T-helper 2 cell treated with Interferon-gamma antibody and Interleukin-4, amounts not matched to agents 100 ng/mL and 5 ng/mL, for 36 hours (primary cell): ENCODE data around the gene ANGPTL4. TPM values are rescaled to one million over a fixed set of nuclear protein-coding genes. Genes with fewer than 3 reads are reported as not detected.

Experiments
- intact Hi-C: fragments of 100-400 bp; cut with micrococcal nuclease; formaldehyde crosslinking; loops from one replicate; pipeline ENCODE4 v1.15.1; 2023
- total RNA-seq: library from RNA; stranded (reverse); gene quantifications from 2 replicates; pipeline ENCODE4 v1.2.3, GENCODE V29; 2022

The ANGPTL4 gene
- total RNA-seq, 1 donor from 2014 or later, result 0.36 TPM

- intact Hi-C loops, result no loop called here
Observed at GRCh38 chr19:8387688-8388611, 24.0 kb downstream of the ANGPTL4 start.

DNA sequence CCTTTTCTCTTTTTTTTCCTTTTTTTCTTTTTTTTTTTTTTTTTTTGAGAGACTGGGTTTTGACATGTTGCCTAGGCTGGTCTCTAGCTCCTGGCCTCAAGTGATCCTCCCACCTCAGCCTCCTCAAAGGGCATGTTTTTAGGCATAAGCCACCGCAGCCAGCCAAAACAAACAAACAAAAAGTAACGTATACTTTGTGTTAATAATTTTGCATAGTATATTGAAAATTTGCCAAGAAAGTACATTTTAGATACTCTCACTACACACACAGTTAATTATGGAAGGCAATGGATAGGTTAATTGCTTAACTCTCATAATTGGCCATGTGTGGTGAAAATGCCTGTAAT, 24.6 kb downstream of the ANGPTL4 start:
- intact Hi-C loops, result no loop called here

DNA sequence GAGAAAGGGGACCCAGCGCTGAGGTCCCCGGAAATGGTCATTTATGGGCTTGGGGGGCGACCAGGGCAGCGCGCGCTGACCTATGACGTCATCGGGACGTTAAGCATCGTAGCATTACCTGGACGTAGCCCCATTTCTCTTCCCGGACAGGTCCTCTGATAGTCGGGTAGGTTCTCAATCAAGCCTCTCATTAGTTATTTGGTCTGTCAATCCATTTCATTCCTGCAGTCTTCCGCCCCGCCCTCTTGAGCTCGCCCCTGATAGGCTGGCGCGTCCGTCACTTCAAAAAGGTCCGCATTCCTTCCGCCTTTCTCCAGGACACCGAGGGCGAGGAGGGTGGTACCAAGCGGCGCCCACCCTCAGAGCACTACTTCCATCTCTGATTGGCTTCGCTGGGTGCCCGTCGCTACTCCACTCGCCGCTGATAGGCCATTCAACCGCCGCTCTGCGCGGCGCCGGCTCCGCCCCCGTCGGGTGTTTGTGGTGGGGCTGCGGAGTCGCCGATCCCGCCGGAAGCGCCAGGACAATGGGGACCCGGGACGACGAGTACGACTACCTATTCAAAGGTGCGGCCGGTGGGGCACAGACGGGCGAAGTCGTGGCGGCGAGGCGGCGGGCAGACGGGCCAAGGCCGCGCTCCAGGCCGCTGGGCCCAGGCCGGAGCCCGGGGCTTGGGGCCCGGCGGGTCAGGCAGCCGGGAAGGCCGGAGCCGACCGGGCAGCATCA, 26.1 kb downstream of the ANGPTL4 start, which contains the start of gene RAB11B:
Gene RAB11B, plus strand, starts transcription at position 470 of the 726 bp plus-strand sequence. Its CDS starts 57 bp downstream, at position 527.
- intact Hi-C loops, result loop anchor here (1.0 to 10.0 kb wide), 8 partner anchors 23 to 465 kb away; partner anchors contain the start of genes ANGPTL4, CTXN1, HNRNPM and KANK3

GRCh38 chr19:8390617-8390981, 26.6 kb downstream of the ANGPTL4 start:
- intact Hi-C loops, result loop anchor here (1.0 to 10.0 kb wide), 8 partner anchors 23 to 466 kb away; partner anchors contain the start of genes ANGPTL4, CTXN1, HNRNPM and KANK3

DNA sequence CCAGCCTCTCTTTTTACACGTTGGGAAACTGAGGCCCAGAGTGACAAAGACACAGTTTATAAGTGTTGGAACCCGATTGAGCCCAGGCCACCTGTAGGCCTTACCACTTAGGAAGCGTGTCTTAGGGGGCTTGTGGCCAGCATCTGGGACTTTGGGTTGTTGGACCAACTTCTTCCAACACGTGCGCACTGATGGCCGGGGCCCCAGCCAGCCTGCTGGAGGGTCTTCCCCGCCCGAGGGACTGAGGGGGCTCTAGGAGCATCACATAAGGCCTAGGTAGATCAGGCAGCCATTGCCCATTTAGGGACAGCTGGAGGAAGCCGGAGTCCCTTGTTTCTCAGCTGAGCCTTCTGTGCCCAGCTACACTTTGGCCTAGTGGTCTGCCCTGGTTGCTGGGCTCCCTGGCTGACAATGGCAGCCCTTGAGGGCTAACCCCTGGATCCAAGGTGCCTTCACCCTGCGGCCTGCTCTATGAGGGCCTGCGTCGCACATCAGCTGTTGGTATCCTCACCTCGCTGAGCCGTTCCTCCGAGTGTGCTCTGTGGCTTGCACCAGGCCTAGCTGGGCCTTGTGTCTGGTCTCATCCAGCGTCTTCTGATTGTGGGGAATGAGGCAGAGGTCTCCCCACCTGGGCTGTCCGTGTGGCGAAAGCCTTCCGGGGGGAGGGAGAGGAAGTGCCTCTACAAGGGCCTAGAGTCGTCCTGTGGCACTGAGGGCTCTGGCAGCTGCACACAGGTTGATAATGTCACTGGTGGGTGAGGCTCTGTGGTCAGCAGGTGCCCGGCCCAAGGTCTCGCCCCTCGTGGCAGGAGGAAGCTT, 27.5 kb downstream of the ANGPTL4 start:
- intact Hi-C loops, result loop anchor here (2.0 to 10.0 kb wide), 3 partner anchors 123 to 467 kb away; partner anchors contain the start of genes CTXN1, SNAPC2, TIMM44 and ZNF414

- intact Hi-C loops, result loop anchor here (10.0 kb wide), 1 partner anchor 467 kb away; the partner anchor contains the start of genes CTXN1 and SNAPC2
Observed at GRCh38 chr19:8392017-8392591, 28.1 kb downstream of the ANGPTL4 start.

GRCh38 chr19:8393192-8393870, 29.4 kb downstream of the ANGPTL4 start:
- intact Hi-C loops, result loop anchor here (10.0 kb wide), 1 partner anchor 469 kb away; the partner anchor contains the start of genes CTXN1 and SNAPC2

DNA sequence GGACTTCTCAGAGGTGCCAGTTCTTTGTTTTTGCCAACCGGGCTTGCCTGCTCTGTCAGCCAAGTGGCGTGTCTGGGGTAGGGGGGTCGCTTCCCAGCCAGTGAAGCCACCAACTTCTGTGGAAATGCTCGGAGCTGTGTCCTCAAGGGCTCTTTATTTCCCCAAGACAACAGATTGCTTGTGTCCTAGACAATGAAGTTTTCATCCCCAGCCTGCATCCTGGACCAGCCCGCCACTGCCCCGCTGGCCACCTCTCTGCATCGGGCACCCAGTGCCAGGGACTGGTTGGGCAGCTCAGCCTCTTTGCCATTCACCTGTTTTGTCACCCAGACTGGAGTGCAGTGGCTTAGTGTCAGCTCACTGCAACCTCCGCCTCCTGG, 29.9 kb downstream of the ANGPTL4 start:
- intact Hi-C loops, result loop anchor here (10.0 kb wide), 1 partner anchor 469 kb away; the partner anchor contains the start of genes CTXN1 and SNAPC2

GRCh38 chr19:8395621-8396082, 31.7 kb downstream of the ANGPTL4 start:
- intact Hi-C loops, result loop anchor here (1.0 to 10.0 kb wide), 2 partner anchors 41 to 471 kb away; partner anchors contain the start of genes CTXN1 and SNAPC2

DNA sequence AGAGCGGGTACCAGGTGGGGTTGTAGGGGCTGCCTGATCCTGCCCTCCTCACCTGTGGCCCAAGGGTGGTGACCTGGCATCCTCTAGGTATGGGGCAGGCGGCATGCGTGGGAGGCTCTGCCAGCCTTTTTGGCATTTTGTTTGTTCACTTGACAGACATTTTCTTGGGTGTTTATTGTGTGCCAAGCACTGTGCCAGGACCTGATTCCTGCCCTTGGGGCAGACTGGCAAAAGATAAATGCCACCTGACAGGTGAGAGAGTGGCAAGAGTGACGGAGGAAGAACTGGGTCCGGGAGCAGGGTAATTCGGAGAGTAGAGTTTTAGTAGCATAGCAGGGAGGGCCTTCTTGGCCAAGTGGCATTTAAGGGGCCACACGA, 32.2 kb downstream of the ANGPTL4 start:
- intact Hi-C loops, result loop anchor here (1.0 to 10.0 kb wide), 2 partner anchors 42 to 471 kb away; partner anchors contain the start of genes CTXN1 and SNAPC2

DNA sequence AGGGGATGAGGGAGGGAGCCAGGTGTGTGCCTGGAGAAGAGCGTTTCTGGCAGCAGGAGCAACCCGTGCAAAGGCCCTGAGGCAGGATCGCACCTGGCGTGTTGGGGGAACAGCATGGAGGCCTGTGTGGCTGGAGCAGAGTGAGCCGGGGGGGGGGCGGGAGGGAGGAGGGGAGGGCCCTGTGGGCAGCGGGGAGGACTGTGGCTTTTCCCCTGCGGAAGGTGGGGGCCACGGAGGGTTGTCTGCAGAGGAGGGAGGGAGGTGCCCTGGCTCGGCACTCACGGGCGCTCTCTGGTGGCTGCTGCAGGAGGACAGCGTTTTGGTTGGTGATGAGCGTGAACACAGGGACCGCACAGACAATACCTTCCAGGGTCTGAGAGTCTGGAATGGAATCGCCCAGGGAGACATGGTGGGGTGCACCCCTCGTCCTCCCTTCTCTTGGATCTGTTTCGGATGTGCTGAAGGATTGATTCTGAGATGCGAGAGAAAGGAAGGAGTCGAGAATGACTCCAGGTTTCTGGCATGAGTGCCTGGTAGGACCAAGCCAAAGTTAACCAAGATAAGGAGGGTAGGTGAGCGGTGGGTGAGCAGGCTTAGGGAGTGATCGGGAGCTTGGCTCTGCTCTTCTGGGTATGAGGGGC, 32.7 kb downstream of the ANGPTL4 start:
- intact Hi-C loops, result loop anchor here (1.0 to 10.0 kb wide), 2 partner anchors 42 to 472 kb away; partner anchors contain the start of genes CTXN1 and SNAPC2

GRCh38 chr19:8397271-8397670, 33.3 kb downstream of the ANGPTL4 start:
- intact Hi-C loops, result loop anchor here (10.0 kb wide), 1 partner anchor 472 kb away; the partner anchor contains the start of genes CTXN1 and SNAPC2

DNA sequence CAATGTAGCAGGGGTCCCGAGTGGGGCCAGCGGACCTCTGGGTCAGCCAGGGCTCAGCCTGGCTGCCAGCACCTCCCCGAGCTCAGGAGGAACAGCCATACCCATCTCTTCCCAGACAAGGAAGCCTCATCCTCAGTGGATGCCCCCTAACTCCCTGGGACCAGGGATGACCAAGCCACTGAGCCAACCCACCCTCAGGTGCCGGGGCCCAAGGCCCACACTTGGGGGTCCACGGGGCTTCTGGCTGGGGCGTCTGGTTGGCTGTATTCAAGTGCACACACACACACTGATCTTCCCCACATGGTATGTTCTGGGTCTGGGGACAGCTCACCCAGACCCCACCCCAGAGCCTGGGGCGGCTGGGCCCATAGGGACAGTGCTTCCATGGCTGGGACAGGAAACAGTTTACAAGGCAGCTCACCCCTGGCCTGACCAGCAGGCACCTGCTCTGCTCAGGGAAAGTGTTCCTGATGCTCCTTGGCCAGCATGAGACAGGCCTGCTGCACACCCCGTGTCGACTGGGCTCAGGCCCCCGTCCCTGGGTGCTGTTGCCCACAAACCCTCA, 33.9 kb downstream of the ANGPTL4 start:
- intact Hi-C loops, result loop anchor here (10.0 kb wide), 1 partner anchor 473 kb away; the partner anchor contains the start of genes CTXN1 and SNAPC2

GRCh38 chr19:8398311-8398771, 34.4 kb downstream of the ANGPTL4 start:
- intact Hi-C loops, result loop anchor here (10.0 kb wide), 1 partner anchor 474 kb away; the partner anchor contains the start of genes CTXN1 and SNAPC2

GRCh38 chr19:8399681-8400188, 35.8 kb downstream of the ANGPTL4 start:
- intact Hi-C loops, result loop anchor here (10.0 kb wide), 1 partner anchor 475 kb away; the partner anchor contains the start of genes CTXN1 and SNAPC2

- intact Hi-C loops, result no loop called here
Observed at GRCh38 chr19:8401981-8402411, 38.0 kb downstream of the ANGPTL4 start.

DNA sequence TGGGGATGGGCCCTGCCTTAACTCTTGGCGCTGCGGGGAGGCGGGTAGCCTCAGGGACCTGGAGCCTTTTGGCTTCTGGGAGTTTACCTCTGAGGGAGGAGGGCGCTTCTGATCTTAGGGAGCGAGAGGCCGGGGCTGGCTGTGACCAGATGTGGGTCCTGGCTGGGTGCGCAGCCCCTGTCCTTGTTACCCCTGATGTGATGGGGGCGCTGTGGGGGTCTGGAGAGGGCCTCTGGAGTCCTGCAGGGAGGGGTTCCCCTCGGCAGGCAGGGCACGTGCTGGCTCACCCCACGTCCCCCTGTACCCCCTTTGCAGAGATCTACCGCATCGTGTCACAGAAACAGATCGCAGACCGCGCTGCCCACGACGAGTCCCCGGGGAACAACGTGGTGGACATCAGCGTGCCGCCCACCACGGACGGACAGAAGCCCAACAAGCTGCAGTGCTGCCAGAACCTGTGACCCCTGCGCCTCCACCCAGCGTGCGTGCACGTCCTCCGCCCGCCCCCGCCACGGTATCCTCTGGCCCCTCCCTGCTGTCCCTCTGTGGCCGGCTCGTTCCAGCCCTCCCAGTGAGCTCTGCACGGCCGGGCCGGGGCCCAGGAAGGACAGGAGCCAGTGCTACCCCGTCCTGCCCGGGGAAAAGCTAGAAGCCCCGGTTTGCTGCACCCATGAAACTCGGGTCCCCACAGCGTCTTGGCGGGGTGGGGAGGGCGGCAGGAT, 39.3 kb downstream of the ANGPTL4 start:
- intact Hi-C loops, result no loop called here
